SK-N-SH (cell line): ENCODE results near the gene ELK1. TPM values are rescaled to one million over a fixed set of nuclear protein-coding genes. Genes with fewer than 3 reads are reported as not detected.
A peak's percentile ranks its signal among the peaks of the same experiment; 100 is the strongest.

ENCODE experiments used
- CTCF ChIA-PET: fragments of 300-600, 350-600 bp; formaldehyde crosslinking; extraction: SDS; loops from one replicate; lab custom pipeline; 2021; lab: Yijun Ruan, JAX
- POLR2A ChIA-PET: fragments of 350-600 bp; sonication (Branson Sonifier 250); formaldehyde crosslinking; extraction: SDS; loops from one replicate; lab custom pipeline; 2020; ENCODE audit warnings: antibody characterized with exemption, inconsistent platforms; lab: Yijun Ruan, JAX
- DNase-seq: peaks from one replicate; pipeline ENCODE4 v3.0.0; 2012
- H2AFZ ChIP-seq: fragments of 200-600 bp; sonication (generic); 2 replicates; pipeline ENCODE4 v1.8.1; 2016; ENCODE audit warnings: antibody characterized with exemption, mild to moderate bottlenecking, low read depth
- H3F3A ChIP-seq: fragments of 200-600 bp; sonication (generic); replicated peaks from 2 replicates; pipeline ENCODE3; 2016; ENCODE audit warnings: antibody characterized with exemption, mild to moderate bottlenecking; ENCODE audit not compliant: insufficient read depth
- H3K27ac ChIP-seq, 2 experiments: fragments of 200-500 bp in 1 of 2; fragments of 200-600 bp in 1 of 2; sonication (Bioruptor generic) in 1 of 2; sonication (generic), shearing (Covaris generic) in 1 of 2; 2 replicates each; pipeline versions ENCODE4 v1.5.1 to v1.6.1; 2014 to 2016; ENCODE audit warnings: low read depth in 2 of 2, inconsistent platforms in 1 of 2, low read length in 1 of 2, mild to moderate bottlenecking in 1 of 2, mixed read lengths in 1 of 2
- H3K27me3 ChIP-seq: fragments of 200-600 bp; sonication (generic), shearing (Covaris generic); 2 replicates; pipeline ENCODE4 v1.6.1; 2016; ENCODE audit warnings: mixed run types; ENCODE audit not compliant: insufficient read depth
- H3K36me3 ChIP-seq, 2 experiments: fragments of 200-500 bp in 1 of 2; fragments of 200-600 bp in 1 of 2; sonication (Bioruptor generic) in 1 of 2; sonication (generic) in 1 of 2; replicated peaks in 1 of 2; 2 replicates each; pipeline versions ENCODE3 to v1.5.1; 2014 to 2016; ENCODE audit warnings: low read length in 1 of 2, mild to moderate bottlenecking in 1 of 2; ENCODE audit not compliant: insufficient read depth in 2 of 2, control insufficient read depth in 1 of 2
- H3K4me1 ChIP-seq, 2 experiments: fragments of 200-500 bp in 1 of 2; fragments of 200-600 bp in 1 of 2; sonication (Bioruptor generic) in 1 of 2; sonication (generic), shearing (Covaris generic) in 1 of 2; 2 replicates each; pipeline versions ENCODE4 v1.5.1 to v1.6.1; 2014 to 2016; ENCODE audit warnings: low read depth in 1 of 2, low read length in 1 of 2, mixed run types in 1 of 2; ENCODE audit not compliant: insufficient read depth in 2 of 2, control insufficient read depth in 1 of 2
- H3K4me2 ChIP-seq: fragments of 200-600 bp; sonication (generic), shearing (Covaris generic); 2 replicates; pipeline ENCODE4 v1.6.1; 2017; ENCODE audit warnings: mixed run types
- H3K4me3 ChIP-seq, 2 experiments: fragments of 200-500 bp in 1 of 2; fragments of 200-600 bp in 1 of 2; sonication (Bioruptor generic) in 1 of 2; sonication (generic), shearing (Covaris generic) in 1 of 2; 2 replicates each; pipeline versions ENCODE4 v1.5.1 to v1.8.1; 2014 to 2016; ENCODE audit warnings: low read depth in 2 of 2, inconsistent platforms in 1 of 2, low read length in 1 of 2, mild to moderate bottlenecking in 1 of 2, mixed read lengths in 1 of 2, moderate library complexity in 1 of 2
- H3K79me2 ChIP-seq: fragments of 200-600 bp; sonication (generic); 2 replicates; pipeline ENCODE4 v1.8.1; 2017; ENCODE audit warnings: mild to moderate bottlenecking; ENCODE audit not compliant: insufficient read depth
- H3K9ac ChIP-seq: fragments of 200-600 bp; sonication (generic); 2 replicates; pipeline ENCODE4 v1.6.1; 2017; ENCODE audit warnings: mixed run types
- H3K9me2 ChIP-seq: fragments of 200-600 bp; sonication (generic); 2 replicates; pipeline ENCODE4 v1.6.1; 2017; ENCODE audit warnings: mixed run types
- H3K9me3 ChIP-seq: fragments of 200-600 bp; sonication (generic); 2 replicates; pipeline ENCODE4 v1.6.1; 2017; ENCODE audit warnings: mixed run types, mild to moderate bottlenecking, moderate library complexity
- H4K20me1 ChIP-seq: fragments of 200-600 bp; sonication (generic); 2 replicates; pipeline ENCODE4 v1.6.1; 2017; ENCODE audit warnings: mild to moderate bottlenecking, mixed run types; ENCODE audit not compliant: insufficient read depth
- CHD2 ChIP-seq: fragments of 150-350 bp; IDR thresholded peaks from 2 replicates; pipeline ENCODE4 v1.6.1; 2018; ENCODE audit warnings: low read length; ENCODE audit not compliant: partially characterized antibody
- CTCF ChIP-seq: fragments of 200-600 bp; sonication (generic); IDR thresholded peaks from 2 replicates; pipeline ENCODE4 v1.6.1; 2017; ENCODE audit warnings: antibody characterized with exemption, mild to moderate bottlenecking, moderate library complexity
- EP300 ChIP-seq, 2 experiments: IDR thresholded peaks; 2 replicates each; pipeline versions ENCODE4 v1.4.0 to v1.6.1; 2012; ENCODE audit warnings: borderline replicate concordance in 1 of 2, low read depth in 1 of 2, low read length in 1 of 2
- EZH2phosphoT487 ChIP-seq: fragments of 200-600 bp; sonication (generic); IDR thresholded peaks from 2 replicates; pipeline ENCODE4 v1.6.1; 2017; ENCODE audit warnings: low read depth, mixed run types, mild to moderate bottlenecking, antibody characterized with exemption, moderate library complexity, borderline replicate concordance
- FOXJ3 ChIP-seq: sonication (generic); formaldehyde crosslinking; IDR thresholded peaks from 2 replicates; pipeline ENCODE4 v1.5.1; 2020; ENCODE audit warnings: mild to moderate bottlenecking, missing genetic modification reagents
- GATA2 ChIP-seq: sonication (generic); formaldehyde crosslinking; IDR thresholded peaks from 2 replicates; pipeline ENCODE4 v1.5.0; 2020; ENCODE audit warnings: mild to moderate bottlenecking, missing genetic modification reagents
- IRF3 ChIP-seq: fragments of 150-350 bp; IDR thresholded peaks from 2 replicates; pipeline ENCODE4 v1.6.1; 2016; ENCODE audit warnings: mild to moderate bottlenecking, low read depth, low read length
- JUND ChIP-seq: IDR thresholded peaks from 2 replicates; pipeline ENCODE4 v1.4.0; 2012
- MAX ChIP-seq: IDR thresholded peaks from 2 replicates; pipeline ENCODE4 v1.4.0; 2012; ENCODE audit warnings: low read depth
- MXI1 ChIP-seq: IDR thresholded peaks from 2 replicates; pipeline ENCODE4 v1.6.1; 2012; ENCODE audit warnings: mild to moderate bottlenecking, low read depth, low read length, improper control_type of control experiment
- NFIC ChIP-seq: IDR thresholded peaks from 2 replicates; pipeline ENCODE4 v1.4.0; 2012; ENCODE audit warnings: borderline replicate concordance
- PBX3 ChIP-seq: IDR thresholded peaks from 2 replicates; pipeline ENCODE4; 2012
- REST ChIP-seq: IDR thresholded peaks from 2 replicates; pipeline ENCODE4 v1.6.1; 2012; ENCODE audit warnings: mild to moderate bottlenecking, low read depth, low read length, moderate library complexity
- RFX5 ChIP-seq: IDR thresholded peaks from 2 replicates; pipeline ENCODE4 v1.6.1; 2012; ENCODE audit warnings: mild to moderate bottlenecking, improper control_type of control experiment, low read length
- RXRA ChIP-seq: IDR thresholded peaks from 2 replicates; pipeline ENCODE4 v1.4.0; 2012; ENCODE audit warnings: low read depth, mild to moderate bottlenecking, borderline replicate concordance
- SIN3A ChIP-seq: IDR thresholded peaks from 2 replicates; pipeline ENCODE4 v1.6.1; 2012; ENCODE audit warnings: low read depth, mild to moderate bottlenecking, low read length, moderate library complexity, borderline replicate concordance
- SMC3 ChIP-seq: IDR thresholded peaks from 2 replicates; pipeline ENCODE4 v1.6.1; 2012; ENCODE audit warnings: low read depth, low read length, improper control_type of control experiment
- TAF1 ChIP-seq: IDR thresholded peaks from 2 replicates; pipeline ENCODE4 v1.6.1; 2012; ENCODE audit warnings: low read depth, mild to moderate bottlenecking, low read length, moderate library complexity, borderline replicate concordance
- TCF12 ChIP-seq: IDR thresholded peaks from 2 replicates; pipeline ENCODE4 v1.4.0; 2012
- TEAD4 ChIP-seq: IDR thresholded peaks from 2 replicates; pipeline ENCODE4 v1.4.0; 2012; ENCODE audit warnings: mild to moderate bottlenecking, borderline replicate concordance; ENCODE audit not compliant: insufficient read depth
- USF1 ChIP-seq: IDR thresholded peaks from 2 replicates; pipeline ENCODE4 v1.4.0; 2012; ENCODE audit warnings: low read depth, borderline replicate concordance
- YY1 ChIP-seq: IDR thresholded peaks from 2 replicates; pipeline ENCODE4 v1.4.0; 2012; ENCODE audit warnings: low read depth, mild to moderate bottlenecking
- WGBS: methylation state at CpG from one replicate; pipeline ENCODE4 v1.1.6; 2017; ENCODE audit warnings: low lambda C conversion rate; 5-methylcytosine and 5-hydroxymethylcytosine counted together
- polyA plus RNA-seq, 3 experiments: library from polyadenylated mRNA; depleted of rRNA; stranded (reverse); fragments of >200 nt; gene quantifications; 2 replicates each; pipeline ENCODE4 v1.2.3, GENCODE V29; 2012

Gene ELK1
- polyA plus RNA-seq, 1 of the 3 experiments (the other 2 are of a cell fraction): 14.6 TPM

GRCh38 chrX:47650164-47651042 lies at the start of gene ELK1 (continued):
- 0 out of 2 replicates have a peak, but pooled peaks have one; percentile 12 for TF ChIP-seq SIN3A
- no peak for TF ChIP-seq YY1
- no peak for TF ChIP-seq EZH2phosphoT487
- no peak for TF ChIP-seq TAF1
- no peak for TF ChIP-seq RFX5
- TF ChIP-seq RXRA: no peak
- peak; percentile 56; the same call in 1 of the 2 replicates for TF ChIP-seq MAX
- no peak for TF ChIP-seq TCF12
- TF ChIP-seq JUND: no peak
- no peak for TF ChIP-seq SMC3
- no peak for TF ChIP-seq GATA2 (CRISPR knock-in tag)
- TF ChIP-seq MXI1: peak; percentile 87
- TF ChIP-seq CHD2: peak; percentile 64
- TF ChIP-seq NFIC: no peak
- no peak for TF ChIP-seq CTCF

- Histone ChIP-seq H2AFZ (no peak overlapping the region), H3K9me2 (no peaks in the 10 kb centered on the region)
- TF ChIP-seq EZH2phosphoT487: no peak
- TF ChIP-seq YY1: no peak
- no peak for TF ChIP-seq RFX5
- no peak for TF ChIP-seq REST
- TF ChIP-seq EP300 (IDR thresholded peaks at IDR 0.05; ENCODE audit: borderline replicate concordance in 1 of 2, low read depth in 1 of 2, low read length in 1 of 2): no peak
- no peak for TF ChIP-seq FOXJ3 (CRISPR knock-in tag)
- TF ChIP-seq USF1: no peak
- no peak for TF ChIP-seq NFIC
- TF ChIP-seq RXRA: no peak
- TF ChIP-seq TEAD4: no peak
- TF ChIP-seq PBX3: no peak
- no peak for TF ChIP-seq IRF3
- TF ChIP-seq CHD2: no peak
These were observed 46.8 kb upstream of the ELK1 start for GRCh38 chrX:47697181-47697580.

More at GRCh38 chrX:47697181-47697580, 46.8 kb upstream of the ELK1 start:
- H3K4me3 ChIP-seq: no peak overlapping the region
- H3F3A ChIP-seq: no peaks in the 10 kb centered on the region
- 0% methylated on average over 1 of the region's 1 CpG for WGBS
- H3K36me3 ChIP-seq: no peaks in the 10 kb centered on the region
- no peaks in the 10 kb centered on the region for H3K79me2 ChIP-seq
- H4K20me1 ChIP-seq: no peaks in the 10 kb centered on the region
- DNase-seq: no peak
- POLR2A ChIA-PET: no interaction called here
- CTCF ChIA-PET: no interaction called here
- no peak overlapping the region for H3K9ac ChIP-seq
- H3K27ac ChIP-seq: no peak overlapping the region
- peaks cover 11% of the 10 kb centered on the region; the same call in 1 of the 2 replicates for H3K27me3 ChIP-seq
- H3K9me3 ChIP-seq: no peaks in the 10 kb centered on the region
- H3K4me1 ChIP-seq: no peaks in the 10 kb centered on the region
- no peak overlapping the region for H3K4me2 ChIP-seq
